ENCODE results near the gene OSBP2. TPM values are rescaled to one million over a fixed set of nuclear protein-coding genes. Genes with fewer than 3 reads are reported as not detected.

OSBP2 gene
- total and polyA plus RNA-seq, 2 experiments from 2014 or later, result 2.1 to 2.9 TPM

DNA sequence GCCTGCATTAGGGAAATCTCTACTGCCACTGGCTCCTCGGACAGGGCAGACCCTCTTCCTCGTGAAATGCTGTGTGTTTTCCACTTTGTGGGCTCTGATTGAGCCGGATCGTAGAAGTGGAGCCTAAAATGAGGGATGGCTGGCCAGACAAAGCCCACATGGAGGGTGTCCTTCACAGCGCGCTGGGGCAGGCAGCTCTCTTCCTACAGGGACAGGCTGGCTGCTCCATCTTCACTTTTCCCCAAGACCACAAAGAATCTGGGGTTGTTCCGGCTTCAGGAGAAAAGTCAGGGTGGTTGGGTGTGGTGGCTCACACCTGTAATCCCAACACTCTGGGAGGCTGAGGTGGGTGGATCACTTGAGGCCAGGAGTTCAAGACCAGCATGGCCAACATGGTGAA lies 179.0 kb downstream of the OSBP2 start (continued):
- TF ChIP-seq, protein P1, sequence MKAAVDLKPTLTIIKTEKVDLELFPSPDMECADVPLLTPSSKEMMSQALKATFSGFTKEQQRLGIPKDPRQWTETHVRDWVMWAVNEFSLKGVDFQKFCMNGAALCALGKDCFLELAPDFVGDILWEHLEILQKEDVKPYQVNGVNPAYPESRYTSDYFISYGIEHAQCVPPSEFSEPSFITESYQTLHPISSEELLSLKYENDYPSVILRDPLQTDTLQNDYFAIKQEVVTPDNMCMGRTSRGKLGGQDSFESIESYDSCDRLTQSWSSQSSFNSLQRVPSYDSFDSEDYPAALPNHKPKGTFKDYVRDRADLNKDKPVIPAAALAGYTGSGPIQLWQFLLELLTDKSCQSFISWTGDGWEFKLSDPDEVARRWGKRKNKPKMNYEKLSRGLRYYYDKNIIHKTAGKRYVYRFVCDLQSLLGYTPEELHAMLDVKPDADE (IDR thresholded peaks at IDR 0.05), result no peak
- TF ChIP-seq ZNF331 (CRISPR knock-in tag; IDR thresholded peaks at IDR 0.05; ENCODE audit: low read depth) (no peak), CREB1 (CRISPR knock-in tag; IDR thresholded peaks at IDR 0.05; ENCODE audit: low read depth) (no peak), NANOG (IDR thresholded peaks at IDR 0.05; ENCODE audit: borderline replicate concordance) (no peak)

DNA sequence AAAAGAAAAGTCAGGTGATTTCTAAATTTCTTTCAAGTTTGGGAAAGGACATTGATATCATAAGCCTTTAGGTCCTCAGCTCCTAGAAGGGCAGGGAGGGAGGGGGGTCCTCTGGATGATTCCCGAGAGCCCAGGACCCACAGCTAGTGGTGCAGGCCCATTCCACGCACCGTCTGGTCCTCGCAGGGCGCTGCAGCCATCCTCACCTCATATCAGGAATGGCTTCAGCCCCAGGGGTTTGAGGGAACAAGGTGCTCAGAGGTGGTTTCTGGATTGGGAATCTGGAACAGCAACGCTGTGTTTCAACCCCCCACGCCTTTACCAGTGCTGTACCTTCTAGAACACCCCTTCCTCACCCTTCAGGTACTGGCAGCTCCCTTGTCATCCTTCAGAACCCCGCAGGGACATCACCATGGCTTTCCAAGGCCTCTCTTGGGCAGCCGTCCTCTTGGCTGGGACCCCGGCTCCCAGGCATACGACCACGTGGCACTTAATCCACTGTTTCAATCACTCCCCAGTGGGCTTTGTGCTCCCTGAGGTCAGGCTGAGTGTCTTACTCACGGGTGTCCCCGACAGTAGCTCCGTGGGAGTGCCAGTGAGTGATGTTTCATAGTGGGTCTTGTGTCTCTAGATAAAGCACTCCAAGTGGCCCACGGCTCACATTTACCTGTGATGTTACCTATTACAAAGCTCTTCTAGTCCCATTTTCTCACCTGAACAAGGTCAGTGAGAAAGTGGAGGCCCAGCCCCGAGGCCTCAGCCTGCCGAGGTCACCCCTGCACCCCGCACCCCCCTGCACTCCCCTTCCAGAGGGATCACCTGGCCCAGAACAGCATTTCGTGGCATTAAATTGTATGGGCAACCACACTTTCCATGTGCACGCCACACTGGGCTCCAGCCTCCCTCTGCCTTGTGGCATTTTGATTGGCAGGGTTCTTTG lies 180.0 kb downstream of the OSBP2 start:
- Histone ChIP-seq H3K79me2 (replicated peaks; ENCODE audit: insufficient read depth) (no peaks in the 10 kb centered on the region), H3K27ac (ENCODE audit: low read depth) (no peak overlapping the region), H3F3A (replicated peaks; ENCODE audit: low read depth) (no peaks in the 10 kb centered on the region), H3K4me2 (no peak overlapping the region), H3K9me2 (ENCODE audit: insufficient read depth) (no peaks in the 10 kb centered on the region), H3K4me3 (no peak overlapping the region), H3K27me3 (ENCODE audit: insufficient read depth) (no peaks in the 10 kb centered on the region), H4K20me1 (replicated peaks; ENCODE audit: insufficient read depth) (no peaks in the 10 kb centered on the region), H2AFZ (no peak overlapping the region), H3K36me3 (ENCODE audit: insufficient read depth) (no peaks in the 10 kb centered on the region), H3K4me1 (ENCODE audit: insufficient read depth) (no peaks in the 10 kb centered on the region)
- Mint-ChIP-seq H3K27me3 (ENCODE audit: insufficient read depth, low read depth, poor library complexity) (peaks cover 2% of the 10 kb centered on the region), H3K9me3 (no peaks in the 10 kb centered on the region), H3K4me1 (peaks cover 3% of the 10 kb centered on the region), H3K4me3 (no peak overlapping the region), H3K27ac (no peak overlapping the region), H3K36me3 (ENCODE audit: low read depth) (no peaks in the 10 kb centered on the region)
- DNase-seq (ENCODE audit: low spot score), result no peak
- no peak for ATAC-seq
- no peak for TF ChIP-seq JUNB (IDR thresholded peaks at IDR 0.05; ENCODE audit: unreplicated experiment)
- TF ChIP-seq NANOG (IDR thresholded peaks at IDR 0.05; ENCODE audit: borderline replicate concordance), result no peak
- TF ChIP-seq ZNF331 (CRISPR knock-in tag; IDR thresholded peaks at IDR 0.05; ENCODE audit: low read depth), result no peak
- TF ChIP-seq, protein P2, sequence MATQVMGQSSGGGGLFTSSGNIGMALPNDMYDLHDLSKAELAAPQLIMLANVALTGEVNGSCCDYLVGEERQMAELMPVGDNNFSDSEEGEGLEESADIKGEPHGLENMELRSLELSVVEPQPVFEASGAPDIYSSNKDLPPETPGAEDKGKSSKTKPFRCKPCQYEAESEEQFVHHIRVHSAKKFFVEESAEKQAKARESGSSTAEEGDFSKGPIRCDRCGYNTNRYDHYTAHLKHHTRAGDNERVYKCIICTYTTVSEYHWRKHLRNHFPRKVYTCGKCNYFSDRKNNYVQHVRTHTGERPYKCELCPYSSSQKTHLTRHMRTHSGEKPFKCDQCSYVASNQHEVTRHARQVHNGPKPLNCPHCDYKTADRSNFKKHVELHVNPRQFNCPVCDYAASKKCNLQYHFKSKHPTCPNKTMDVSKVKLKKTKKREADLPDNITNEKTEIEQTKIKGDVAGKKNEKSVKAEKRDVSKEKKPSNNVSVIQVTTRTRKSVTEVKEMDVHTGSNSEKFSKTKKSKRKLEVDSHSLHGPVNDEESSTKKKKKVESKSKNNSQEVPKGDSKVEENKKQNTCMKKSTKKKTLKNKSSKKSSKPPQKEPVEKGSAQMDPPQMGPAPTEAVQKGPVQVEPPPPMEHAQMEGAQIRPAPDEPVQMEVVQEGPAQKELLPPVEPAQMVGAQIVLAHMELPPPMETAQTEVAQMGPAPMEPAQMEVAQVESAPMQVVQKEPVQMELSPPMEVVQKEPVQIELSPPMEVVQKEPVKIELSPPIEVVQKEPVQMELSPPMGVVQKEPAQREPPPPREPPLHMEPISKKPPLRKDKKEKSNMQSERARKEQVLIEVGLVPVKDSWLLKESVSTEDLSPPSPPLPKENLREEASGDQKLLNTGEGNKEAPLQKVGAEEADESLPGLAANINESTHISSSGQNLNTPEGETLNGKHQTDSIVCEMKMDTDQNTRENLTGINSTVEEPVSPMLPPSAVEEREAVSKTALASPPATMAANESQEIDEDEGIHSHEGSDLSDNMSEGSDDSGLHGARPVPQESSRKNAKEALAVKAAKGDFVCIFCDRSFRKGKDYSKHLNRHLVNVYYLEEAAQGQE (IDR thresholded peaks at IDR 0.05; ENCODE audit: unreplicated experiment), result no peak
- no peak for TF ChIP-seq CREB1 (CRISPR knock-in tag; IDR thresholded peaks at IDR 0.05; ENCODE audit: low read depth)
- TF ChIP-seq STAT1 (IDR thresholded peaks at IDR 0.05; ENCODE audit: unreplicated experiment), result no peak
- TF ChIP-seq ZNF114 (CRISPR knock-in tag; IDR thresholded peaks at IDR 0.05), result no peak
- no peak for TF ChIP-seq EZH2 (IDR thresholded peaks at IDR 0.05; ENCODE audit: low read depth, unreplicated experiment)
- TF ChIP-seq, protein P1 (IDR thresholded peaks at IDR 0.05), result no peak
- TF ChIP-seq, protein P3, sequence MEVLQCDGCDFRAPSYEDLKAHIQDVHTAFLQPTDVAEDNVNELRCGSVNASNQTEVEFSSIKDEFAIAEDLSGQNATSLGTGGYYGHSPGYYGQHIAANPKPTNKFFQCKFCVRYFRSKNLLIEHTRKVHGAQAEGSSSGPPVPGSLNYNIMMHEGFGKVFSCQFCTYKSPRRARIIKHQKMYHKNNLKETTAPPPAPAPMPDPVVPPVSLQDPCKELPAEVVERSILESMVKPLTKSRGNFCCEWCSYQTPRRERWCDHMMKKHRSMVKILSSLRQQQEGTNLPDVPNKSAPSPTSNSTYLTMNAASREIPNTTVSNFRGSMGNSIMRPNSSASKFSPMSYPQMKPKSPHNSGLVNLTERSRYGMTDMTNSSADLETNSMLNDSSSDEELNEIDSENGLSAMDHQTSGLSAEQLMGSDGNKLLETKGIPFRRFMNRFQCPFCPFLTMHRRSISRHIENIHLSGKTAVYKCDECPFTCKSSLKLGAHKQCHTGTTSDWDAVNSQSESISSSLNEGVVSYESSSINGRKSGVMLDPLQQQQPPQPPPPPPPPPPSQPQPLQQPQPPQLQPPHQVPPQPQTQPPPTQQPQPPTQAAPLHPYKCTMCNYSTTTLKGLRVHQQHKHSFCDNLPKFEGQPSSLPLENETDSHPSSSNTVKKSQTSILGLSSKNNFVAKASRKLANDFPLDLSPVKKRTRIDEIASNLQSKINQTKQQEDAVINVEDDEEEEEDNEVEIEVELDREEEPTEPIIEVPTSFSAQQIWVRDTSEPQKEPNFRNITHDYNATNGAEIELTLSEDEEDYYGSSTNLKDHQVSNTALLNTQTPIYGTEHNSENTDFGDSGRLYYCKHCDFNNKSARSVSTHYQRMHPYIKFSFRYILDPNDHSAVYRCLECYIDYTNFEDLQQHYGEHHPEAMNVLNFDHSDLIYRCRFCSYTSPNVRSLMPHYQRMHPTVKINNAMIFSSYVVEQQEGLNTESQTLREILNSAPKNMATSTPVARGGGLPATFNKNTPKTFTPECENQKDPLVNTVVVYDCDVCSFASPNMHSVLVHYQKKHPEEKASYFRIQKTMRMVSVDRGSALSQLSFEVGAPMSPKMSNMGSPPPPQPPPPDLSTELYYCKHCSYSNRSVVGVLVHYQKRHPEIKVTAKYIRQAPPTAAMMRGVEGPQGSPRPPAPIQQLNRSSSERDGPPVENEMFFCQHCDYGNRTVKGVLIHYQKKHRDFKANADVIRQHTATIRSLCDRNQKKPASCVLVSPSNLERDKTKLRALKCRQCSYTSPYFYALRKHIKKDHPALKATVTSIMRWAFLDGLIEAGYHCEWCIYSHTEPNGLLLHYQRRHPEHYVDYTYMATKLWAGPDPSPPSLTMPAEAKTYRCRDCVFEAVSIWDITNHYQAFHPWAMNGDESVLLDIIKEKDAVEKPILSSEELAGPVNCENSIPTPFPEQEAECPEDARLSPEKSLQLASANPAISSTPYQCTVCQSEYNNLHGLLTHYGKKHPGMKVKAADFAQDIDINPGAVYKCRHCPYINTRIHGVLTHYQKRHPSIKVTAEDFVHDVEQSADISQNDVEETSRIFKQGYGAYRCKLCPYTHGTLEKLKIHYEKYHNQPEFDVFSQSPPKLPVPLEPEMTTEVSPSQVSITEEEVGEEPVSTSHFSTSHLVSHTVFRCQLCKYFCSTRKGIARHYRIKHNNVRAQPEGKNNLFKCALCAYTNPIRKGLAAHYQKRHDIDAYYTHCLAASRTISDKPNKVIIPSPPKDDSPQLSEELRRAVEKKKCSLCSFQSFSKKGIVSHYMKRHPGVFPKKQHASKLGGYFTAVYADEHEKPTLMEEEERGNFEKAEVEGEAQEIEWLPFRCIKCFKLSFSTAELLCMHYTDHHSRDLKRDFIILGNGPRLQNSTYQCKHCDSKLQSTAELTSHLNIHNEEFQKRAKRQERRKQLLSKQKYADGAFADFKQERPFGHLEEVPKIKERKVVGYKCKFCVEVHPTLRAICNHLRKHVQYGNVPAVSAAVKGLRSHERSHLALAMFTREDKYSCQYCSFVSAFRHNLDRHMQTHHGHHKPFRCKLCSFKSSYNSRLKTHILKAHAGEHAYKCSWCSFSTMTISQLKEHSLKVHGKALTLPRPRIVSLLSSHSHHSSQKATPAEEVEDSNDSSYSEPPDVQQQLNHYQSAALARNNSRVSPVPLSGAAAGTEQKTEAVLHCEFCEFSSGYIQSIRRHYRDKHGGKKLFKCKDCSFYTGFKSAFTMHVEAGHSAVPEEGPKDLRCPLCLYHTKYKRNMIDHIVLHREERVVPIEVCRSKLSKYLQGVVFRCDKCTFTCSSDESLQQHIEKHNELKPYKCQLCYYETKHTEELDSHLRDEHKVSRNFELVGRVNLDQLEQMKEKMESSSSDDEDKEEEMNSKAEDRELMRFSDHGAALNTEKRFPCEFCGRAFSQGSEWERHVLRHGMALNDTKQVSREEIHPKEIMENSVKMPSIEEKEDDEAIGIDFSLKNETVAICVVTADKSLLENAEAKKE (CRISPR knock-in tag; IDR thresholded peaks at IDR 0.05), result no peak
